ENCODE data around the gene ZNF862.
"Not testable (repeated sequence)": the region's sequence is repeated elsewhere in the genome, so short reads cannot be mapped to it uniquely, and the experiment has no call there.

The ZNF862 gene

GRCh38 chr7:149879766-149880637 lies 41.8 kb downstream of the ZNF862 start:
- no peak for DNase-seq (ENCODE audit: low read depth in 2 of 2, low spot score in 1 of 2)

- DNase-seq (ENCODE audit: low read depth in 2 of 2, low spot score in 1 of 2) = no peak
These were observed 42.6 kb downstream of the ZNF862 start for GRCh38 chr7:149880638-149881311.

DNA sequence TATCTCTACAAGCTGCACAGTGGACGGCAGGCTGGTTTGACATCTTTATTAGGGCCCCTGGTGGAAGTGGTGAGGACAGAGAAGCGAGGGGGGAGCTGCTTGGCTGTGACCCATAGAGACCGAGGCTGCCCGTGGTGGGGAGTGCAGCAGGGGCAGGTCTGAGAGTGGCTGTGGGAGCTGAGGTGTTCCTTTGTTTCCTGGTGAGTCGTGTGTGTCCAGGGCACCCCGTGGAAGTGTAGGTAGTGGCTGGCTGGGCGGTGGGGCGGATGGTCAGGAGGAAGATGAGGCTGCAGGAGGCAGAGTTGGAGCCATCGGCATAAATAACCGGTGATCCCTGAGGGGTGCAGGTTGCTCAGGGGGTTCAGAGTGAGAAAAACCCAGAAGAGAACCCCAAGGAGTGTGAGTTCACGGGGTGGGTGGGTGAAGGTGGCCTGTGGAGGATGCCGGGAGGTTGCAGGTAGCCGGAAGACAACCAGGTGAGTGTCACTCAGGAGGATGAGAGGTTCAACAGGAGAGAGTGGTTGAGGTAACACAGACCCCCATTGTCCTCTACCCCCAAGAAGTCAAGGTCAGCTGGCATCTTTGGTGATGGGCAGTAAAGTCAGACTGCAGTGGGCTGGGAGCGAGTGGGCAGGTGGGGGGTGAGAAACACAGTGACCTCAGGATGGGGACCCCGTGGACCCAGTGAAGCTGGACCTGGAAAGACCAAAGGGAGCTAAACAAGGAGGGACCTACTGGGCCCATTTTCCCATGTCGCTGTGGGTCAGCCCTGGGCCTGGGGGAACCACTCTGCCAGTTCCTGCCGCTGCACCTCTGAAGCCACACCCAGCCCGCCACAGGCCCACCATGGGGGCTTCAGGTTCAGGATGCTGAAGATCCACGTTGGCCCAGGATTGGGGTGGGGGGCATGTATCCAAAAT lies 43.4 kb downstream of the ZNF862 start:
- DNase-seq (ENCODE audit: low read depth in 2 of 2, low spot score in 1 of 2) = no peak

DNA sequence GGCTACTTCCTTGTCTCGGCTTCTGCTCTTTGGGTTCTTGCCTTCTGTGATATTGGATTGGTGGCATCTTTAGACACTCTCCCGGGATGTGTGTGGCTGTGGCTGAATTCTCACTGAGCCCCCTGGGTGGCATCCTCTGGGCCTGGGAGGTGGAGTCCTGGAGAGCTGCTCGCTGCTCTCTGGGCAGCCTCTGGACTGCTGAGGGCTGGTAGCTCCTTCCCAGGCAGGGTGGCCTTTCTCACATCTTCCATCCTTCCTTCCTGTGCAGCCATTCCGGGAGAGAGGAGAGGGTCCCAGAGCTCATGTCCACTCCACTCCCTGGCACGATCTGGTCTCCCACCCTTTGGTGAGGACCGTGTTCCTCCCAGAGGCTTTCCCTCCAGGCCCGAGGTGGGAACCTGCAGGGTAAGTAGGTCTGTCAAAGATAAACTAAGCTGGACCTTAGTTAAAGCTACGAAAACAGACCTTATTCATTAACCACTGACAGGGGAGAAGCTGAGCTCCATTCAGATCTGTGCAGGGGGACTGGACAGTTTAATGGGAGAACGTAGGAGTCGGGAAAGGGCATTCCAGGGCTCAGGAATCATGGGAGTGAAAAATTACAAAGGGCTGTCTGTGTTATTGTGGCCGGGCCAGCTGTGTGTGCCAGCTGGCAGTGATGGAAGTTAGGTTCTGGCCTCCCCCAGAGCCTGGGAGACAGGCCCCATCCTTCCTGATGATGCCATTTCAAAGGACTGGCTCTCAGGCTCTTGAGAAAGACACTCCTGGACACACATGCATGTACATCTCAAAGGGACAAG lies 44.3 kb downstream of the ZNF862 start:
- no peak for DNase-seq (ENCODE audit: low read depth in 2 of 2, low spot score in 1 of 2)

GRCh38 chr7:149883048-149883438 lies 44.9 kb downstream of the ZNF862 start:
- no peak for DNase-seq (ENCODE audit: low read depth in 2 of 2, low spot score in 1 of 2)

DNA sequence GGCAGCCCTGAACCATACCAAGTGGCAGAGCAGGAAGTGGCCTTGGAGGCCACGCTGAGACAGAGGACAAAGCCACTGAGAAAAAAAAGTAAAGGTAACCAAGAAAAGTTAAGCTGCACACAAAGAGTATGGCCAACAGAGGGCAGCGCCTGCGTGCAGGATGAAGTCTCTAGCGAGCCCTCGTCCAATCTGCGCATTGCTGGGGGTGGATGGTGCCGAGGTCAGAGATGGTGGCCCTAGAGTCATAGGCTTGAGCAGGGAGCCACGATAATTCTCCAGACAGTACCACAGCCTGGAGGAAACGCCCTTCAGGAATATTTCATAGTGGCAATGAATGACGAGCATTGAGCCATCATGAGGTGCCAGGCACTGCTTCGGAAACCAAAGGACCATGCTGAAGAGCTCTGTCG lies 45.3 kb downstream of the ZNF862 start:
- DNase-seq (ENCODE audit: low read depth in 2 of 2, low spot score in 1 of 2) = no peak

GRCh38 chr7:149884016-149884415 lies 45.8 kb downstream of the ZNF862 start:
- DNase-seq (ENCODE audit: low read depth in 2 of 2, low spot score in 1 of 2) = no peak

GRCh38 chr7:149884541-149884940 lies 46.4 kb downstream of the ZNF862 start:
- DNase-seq (ENCODE audit: low read depth in 2 of 2, low spot score in 1 of 2) = no peak

DNA sequence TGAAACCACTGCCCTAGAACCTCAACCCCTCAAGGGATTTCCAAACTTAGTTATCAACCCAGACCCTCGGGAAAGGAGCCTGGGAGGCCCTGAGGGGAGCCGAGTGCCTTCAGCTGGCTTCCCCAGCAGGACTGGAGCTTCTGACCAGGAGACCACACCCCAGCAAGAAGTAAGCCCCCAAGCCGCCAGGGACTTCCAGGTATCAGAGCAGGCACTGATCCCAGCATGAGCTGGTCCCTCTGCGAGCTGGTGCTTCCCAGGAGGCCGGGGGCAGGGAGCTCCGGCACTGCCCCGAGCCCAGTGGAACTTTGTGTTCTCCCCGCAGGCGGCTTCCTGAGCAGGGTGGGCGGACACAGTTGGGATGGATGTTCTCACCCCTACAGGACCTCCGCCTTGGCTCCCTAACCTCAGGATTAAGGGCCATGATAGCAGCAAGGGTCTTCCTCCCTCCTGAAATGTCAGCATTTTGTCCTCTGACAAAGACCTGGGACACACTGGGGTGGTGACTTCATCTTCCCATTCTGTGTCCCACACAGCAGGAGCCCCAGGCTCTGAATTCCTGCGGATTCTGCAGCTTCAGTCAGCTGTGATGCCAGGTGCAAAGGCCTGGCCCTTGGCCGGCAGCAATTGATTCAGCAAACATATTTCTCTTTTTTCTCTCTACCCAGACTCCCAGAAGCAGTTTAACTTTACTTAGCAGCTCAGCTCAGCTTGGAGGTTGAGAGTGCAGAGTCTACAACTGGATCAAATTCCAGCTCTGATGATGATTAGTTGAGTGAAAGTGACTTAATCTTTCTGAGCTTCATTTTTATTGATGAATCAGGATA lies 47.2 kb downstream of the ZNF862 start:
- no peak for DNase-seq (ENCODE audit: low read depth in 2 of 2, low spot score in 1 of 2)

DNA sequence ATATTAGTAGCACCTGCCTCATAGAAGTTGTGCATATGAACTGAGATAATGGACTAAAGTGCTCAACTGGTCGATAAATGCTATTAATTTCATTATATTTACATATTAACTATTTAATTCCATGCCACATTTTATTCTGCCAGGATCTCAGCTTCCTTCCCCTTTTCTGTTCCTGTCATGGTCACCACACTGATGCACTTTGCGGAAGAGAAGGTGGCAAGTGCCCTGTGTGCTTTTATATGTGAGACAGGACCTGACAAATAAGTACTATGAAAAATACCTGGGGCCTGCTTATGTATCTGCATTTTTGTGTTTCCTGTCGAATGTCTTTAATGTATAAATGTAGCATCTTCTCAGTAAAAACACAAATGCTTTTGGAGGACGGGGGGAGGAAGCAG lies 47.8 kb downstream of the ZNF862 start:
- no peak for DNase-seq (ENCODE audit: low read depth in 2 of 2, low spot score in 1 of 2)

DNA sequence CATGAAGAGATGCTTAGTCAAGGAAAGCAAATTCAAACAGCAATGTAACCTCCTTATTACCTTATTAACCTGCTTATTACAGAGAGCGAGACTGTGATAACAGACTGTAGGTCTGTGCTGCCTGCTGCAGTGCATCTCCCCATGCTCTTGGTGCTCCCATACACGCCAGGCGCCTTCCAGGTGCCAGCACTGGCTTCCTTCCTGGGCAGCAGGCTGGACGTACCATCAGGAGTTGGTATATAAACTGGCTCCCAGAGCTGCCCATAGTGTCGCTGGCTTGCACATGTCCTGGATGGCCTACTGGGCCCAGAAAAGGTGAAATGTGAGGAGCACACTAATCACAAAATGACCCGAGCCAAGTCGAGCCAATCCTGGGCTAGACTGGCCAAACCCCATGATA lies 49.1 kb downstream of the ZNF862 start:
- DNase-seq (ENCODE audit: low read depth in 2 of 2, low spot score in 1 of 2) = no peak

- not testable (repeated sequence) for DNase-seq (ENCODE audit: low read depth in 2 of 2, low spot score in 1 of 2)
These were observed 52.5 kb downstream of the ZNF862 start for GRCh38 chr7:149890715-149891114.

GRCh38 chr7:149894957-149895356 lies 56.8 kb downstream of the ZNF862 start:
- DNase-seq (ENCODE audit: low read depth in 2 of 2, low spot score in 1 of 2) = not testable (repeated sequence)

DNA sequence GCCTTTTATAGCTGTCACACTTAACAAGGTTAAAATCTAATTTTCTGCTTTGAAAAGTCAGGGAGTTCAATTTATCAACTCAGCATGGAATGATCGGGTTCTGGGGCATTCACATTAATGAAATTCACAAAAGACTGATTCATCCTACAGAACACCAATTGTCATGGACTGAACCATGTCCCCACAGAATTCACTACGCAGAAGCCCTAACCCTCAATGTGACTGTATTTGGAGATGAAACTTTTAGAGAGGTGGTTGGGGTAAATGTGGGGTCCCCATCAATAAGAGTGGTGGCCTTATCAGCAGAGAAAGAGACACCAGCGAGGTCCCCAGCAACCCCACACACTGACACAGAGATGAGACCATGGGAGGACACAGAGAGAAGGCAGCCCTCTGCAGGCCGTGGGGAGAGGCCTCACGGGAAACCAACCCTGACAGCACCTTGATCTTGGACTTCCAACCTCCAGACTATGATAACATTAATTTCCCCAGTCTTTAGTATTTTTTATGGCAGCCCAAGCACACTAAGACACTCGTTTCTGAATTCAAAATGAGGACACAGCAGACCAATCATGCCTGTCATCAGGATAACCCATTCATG lies 69.7 kb downstream of the ZNF862 start:
- DNase-seq (ENCODE audit: low read depth in 2 of 2, low spot score in 1 of 2) = not testable (repeated sequence)

- not testable (repeated sequence) for DNase-seq (ENCODE audit: low read depth in 2 of 2, low spot score in 1 of 2)
These were observed 72.0 kb downstream of the ZNF862 start for GRCh38 chr7:149910219-149910618.

DNA sequence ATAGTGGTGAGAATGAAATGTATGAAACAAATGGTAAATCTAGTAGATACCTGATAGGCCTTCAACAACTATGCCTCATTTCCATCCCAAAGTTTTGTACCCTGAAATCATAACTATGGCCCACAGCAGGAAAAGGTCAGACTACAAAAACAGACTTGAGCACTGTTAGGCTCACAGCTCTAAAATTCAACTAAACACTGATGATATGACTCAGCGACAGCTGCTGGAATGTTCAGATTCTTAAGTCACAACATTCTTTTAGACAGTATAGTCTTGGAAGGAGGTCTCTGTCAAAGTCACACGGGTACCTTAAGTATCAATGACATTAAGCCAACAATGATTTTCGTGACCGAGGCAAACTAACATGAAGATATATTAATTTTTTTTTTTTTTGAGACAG lies 74.0 kb downstream of the ZNF862 start:
- DNase-seq (ENCODE audit: low read depth in 2 of 2, low spot score in 1 of 2) = not testable (repeated sequence)

Data from stimulated activated CD8-positive, alpha-beta memory T cell treated with anti-CD3 and anti-CD28 coated beads, Interleukin-4, amount 100 ng/mL, for 1 hour (primary cell).